NB4 (cell line): ENCODE data around the gene KCNK15.

ENCODE experiments used
- MYC ChIP-seq: IDR thresholded peaks from 2 replicates; pipeline ENCODE4 v1.6.1; 2011; ENCODE audit warnings: low read depth, low read length
- TF ChIP-seq, protein P1 (sequence below): IDR thresholded peaks from one replicate; pipeline ENCODE4 v1.5.1; 2012; ENCODE audit warnings: low read depth, low read length
- TF ChIP-seq, protein P2 (sequence below): IDR thresholded peaks from 2 replicates; pipeline ENCODE4 v1.6.1; 2011; ENCODE audit warnings: low read depth, low read length

DNA sequence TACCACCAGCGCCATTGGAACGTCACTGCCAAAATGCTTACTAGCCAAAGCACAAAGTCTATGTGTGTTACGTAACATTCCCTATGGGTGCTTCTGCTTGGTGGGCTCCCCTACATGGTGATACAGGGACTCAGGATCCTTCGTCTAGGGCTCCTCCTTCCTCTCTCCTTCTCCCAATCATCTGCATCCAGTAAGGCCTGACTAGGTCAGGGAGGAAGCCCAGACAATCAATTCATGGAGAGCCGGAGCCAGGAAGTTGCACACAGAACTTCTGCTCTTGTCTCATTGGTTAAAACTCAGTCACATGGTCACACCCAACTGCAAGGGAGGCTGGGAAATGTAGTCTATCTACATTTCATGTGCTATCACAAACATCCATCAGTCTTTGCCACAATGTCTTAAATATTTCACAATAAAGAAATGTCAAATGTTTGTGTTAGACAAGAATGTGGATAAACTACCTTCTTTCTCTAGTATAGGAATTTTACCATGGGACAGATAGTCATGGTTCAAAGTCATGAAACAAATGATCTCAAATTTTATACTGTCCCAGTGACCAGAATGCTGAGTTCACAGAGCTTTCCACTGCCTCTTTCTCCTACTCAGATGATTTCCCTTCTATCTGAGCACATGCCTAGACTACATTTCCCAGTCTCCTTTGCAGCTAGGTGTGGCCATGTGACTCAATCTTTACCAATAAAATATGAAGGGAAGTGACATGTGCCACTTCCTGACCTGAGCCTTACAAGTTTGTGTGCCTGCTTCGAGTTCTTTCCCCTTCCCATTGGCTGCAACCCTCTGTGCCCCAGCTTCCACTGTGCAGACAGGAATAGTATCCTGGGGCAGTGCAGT is 9.3 kb upstream of the KCNK15 start:
- TF ChIP-seq MYC: peak; percentile 25; the same call in 1 of the 2 replicates
- TF ChIP-seq, protein P1, sequence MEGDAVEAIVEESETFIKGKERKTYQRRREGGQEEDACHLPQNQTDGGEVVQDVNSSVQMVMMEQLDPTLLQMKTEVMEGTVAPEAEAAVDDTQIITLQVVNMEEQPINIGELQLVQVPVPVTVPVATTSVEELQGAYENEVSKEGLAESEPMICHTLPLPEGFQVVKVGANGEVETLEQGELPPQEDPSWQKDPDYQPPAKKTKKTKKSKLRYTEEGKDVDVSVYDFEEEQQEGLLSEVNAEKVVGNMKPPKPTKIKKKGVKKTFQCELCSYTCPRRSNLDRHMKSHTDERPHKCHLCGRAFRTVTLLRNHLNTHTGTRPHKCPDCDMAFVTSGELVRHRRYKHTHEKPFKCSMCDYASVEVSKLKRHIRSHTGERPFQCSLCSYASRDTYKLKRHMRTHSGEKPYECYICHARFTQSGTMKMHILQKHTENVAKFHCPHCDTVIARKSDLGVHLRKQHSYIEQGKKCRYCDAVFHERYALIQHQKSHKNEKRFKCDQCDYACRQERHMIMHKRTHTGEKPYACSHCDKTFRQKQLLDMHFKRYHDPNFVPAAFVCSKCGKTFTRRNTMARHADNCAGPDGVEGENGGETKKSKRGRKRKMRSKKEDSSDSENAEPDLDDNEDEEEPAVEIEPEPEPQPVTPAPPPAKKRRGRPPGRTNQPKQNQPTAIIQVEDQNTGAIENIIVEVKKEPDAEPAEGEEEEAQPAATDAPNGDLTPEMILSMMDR: no peak
- TF ChIP-seq, protein P2, sequence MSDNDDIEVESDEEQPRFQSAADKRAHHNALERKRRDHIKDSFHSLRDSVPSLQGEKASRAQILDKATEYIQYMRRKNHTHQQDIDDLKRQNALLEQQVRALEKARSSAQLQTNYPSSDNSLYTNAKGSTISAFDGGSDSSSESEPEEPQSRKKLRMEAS: peak; percentile 92
